HepG2 (cell line): ENCODE results near the gene SMKR1. TPM values are rescaled to one million over a fixed set of nuclear protein-coding genes. Genes with fewer than 3 reads are reported as not detected.

Source experiments
- ATAC-seq: fragments of 200-7000 bp; cut with Tn5 transposase; 3 replicates; pipeline ENCODE4 v1.9.1; 2020; ENCODE audit warnings: mild to moderate bottlenecking, moderate library complexity
- BruUV-seq: library from RNA; stranded (reverse); fragments of 400-500 nt; replicated peaks from 2 replicates; lab custom pipeline; 2021; lab: Mats Ljungman, UMichigan
- CTCF ChIA-PET: fragments of 300-600 bp; formaldehyde crosslinking; extraction: SDS; loops from one replicate; lab custom pipeline; 2021; ENCODE audit warnings: low total read pairs, inconsistent platforms, low intra/inter-chr PET ratio; lab: Yijun Ruan, JAX
- POLR2A ChIA-PET: fragments of 350-600 bp; sonication (Branson Sonifier 250); formaldehyde crosslinking; loops from one replicate; lab custom pipeline; 2020; ENCODE audit warnings: antibody characterized with exemption, inconsistent platforms; lab: Yijun Ruan, JAX
- DNase-seq: peaks from one replicate; pipeline ENCODE4 v3.0.0-alpha.2; 2015; ENCODE audit warnings: low spot score
- FAIRE-seq: peaks from 3 replicates; lab custom pipeline; 2011; peaks lifted over from hg19 to GRCh38; lab: Jason Lieb, UNC
- H2AFZ ChIP-seq: one replicate; pipeline ENCODE4 v1.6.1; 2011; ENCODE audit warnings: low read length, inconsistent platforms
- H3K27ac ChIP-seq: fragments of 300-600 bp; 3 replicates; pipeline ENCODE4 v1.8.0; 2011; ENCODE audit warnings: mixed run types, mild to moderate bottlenecking, mixed read lengths, low read length, inconsistent platforms; ENCODE audit not compliant: insufficient read depth; ENCODE audit errors: extremely low read length
- H3K27me3 ChIP-seq, 2 experiments: fragments of 200-600 bp in 1 of 2; 2 replicates in 1 of 2; 3 replicates in 1 of 2; pipeline versions ENCODE4 v1.6.0 to v1.8.0; 2011; ENCODE audit warnings: low read length in 2 of 2, mild to moderate bottlenecking in 2 of 2, moderate library complexity in 2 of 2, inconsistent platforms in 1 of 2; ENCODE audit not compliant: insufficient read depth in 2 of 2, control insufficient read depth in 1 of 2
- H3K36me3 ChIP-seq, 2 experiments: fragments of 200-600 bp in 1 of 2; replicated peaks in 1 of 2; 2 replicates in 1 of 2; 3 replicates in 1 of 2; pipeline versions ENCODE4 v1.5.1 to v1.8.0; 2011; ENCODE audit warnings: low read length in 2 of 2, inconsistent platforms in 1 of 2; ENCODE audit not compliant: insufficient read depth in 2 of 2, control insufficient read depth in 1 of 2
- H3K4me1 ChIP-seq: 2 replicates; pipeline ENCODE4 v1.5.1; 2012; ENCODE audit warnings: low read length, inconsistent platforms; ENCODE audit not compliant: insufficient read depth
- H3K4me2 ChIP-seq: 2 replicates; pipeline ENCODE4 v1.6.0; 2011; ENCODE audit warnings: low read depth, low read length, inconsistent platforms
- H3K4me3 ChIP-seq, 3 experiments: fragments of 200-600 bp in 1 of 3; sonication (generic), shearing (Covaris generic) in 1 of 3; replicated peaks in 1 of 3; 2 replicates each; pipeline ENCODE4 v1.5.1; 2011 to 2016; ENCODE audit warnings: low read length in 3 of 3, inconsistent platforms in 2 of 3, low read depth in 2 of 3, mild to moderate bottlenecking in 2 of 3, control low read depth in 1 of 3, mixed read lengths in 1 of 3; ENCODE audit not compliant: insufficient read depth in 1 of 3
- H3K79me2 ChIP-seq: one replicate; pipeline ENCODE4 v1.6.1; 2011; ENCODE audit warnings: low read length, inconsistent platforms; ENCODE audit not compliant: insufficient read depth
- H3K9ac ChIP-seq: 2 replicates; pipeline ENCODE4 v1.6.0; 2011; ENCODE audit warnings: mild to moderate bottlenecking, low read depth, low read length, inconsistent platforms; ENCODE audit not compliant: insufficient read depth
- H3K9me3 ChIP-seq: 2 replicates; pipeline ENCODE4 v1.5.1; 2012; ENCODE audit warnings: mild to moderate bottlenecking, low read length
- H4K20me1 ChIP-seq: 2 replicates; pipeline ENCODE4 v1.6.0; 2011; ENCODE audit warnings: inconsistent platforms, mild to moderate bottlenecking, low read length, moderate library complexity; ENCODE audit not compliant: insufficient read depth
- ATRX ChIP-seq: sonication (generic); formaldehyde crosslinking; IDR thresholded peaks from 2 replicates; pipeline ENCODE4 v1.4.0; 2020; ENCODE audit warnings: missing genetic modification reagents, borderline replicate concordance
- BCLAF1 ChIP-seq: fragments of 450-650 bp; IDR thresholded peaks from 2 replicates; pipeline ENCODE4 v1.6.1; 2017; ENCODE audit warnings: mild to moderate bottlenecking
- NONO ChIP-seq, 2 experiments: fragments of 450-650 bp in 1 of 2; sonication (generic) in 1 of 2; formaldehyde crosslinking in 1 of 2; IDR thresholded peaks in 1 of 2; conservative IDR thresholded peaks in 1 of 2; 2 replicates each; pipeline versions ENCODE4 v1.6.1 to v1.8.0; 2017 to 2022; ENCODE audit warnings: mild to moderate bottlenecking in 1 of 2, missing genetic modification reagents in 1 of 2, moderate library complexity in 1 of 2
- NR3C1 ChIP-seq: sonication (generic); formaldehyde crosslinking; IDR thresholded peaks from 2 replicates; pipeline ENCODE4 v1.4.0; 2020; ENCODE audit warnings: missing genetic modification reagents
- POGK ChIP-seq: sonication (generic); formaldehyde crosslinking; conservative IDR thresholded peaks from 2 replicates; pipeline ENCODE4 v1.8.0; 2022; ENCODE audit warnings: mild to moderate bottlenecking, moderate library complexity, missing genetic modification reagents
- PRMT3 ChIP-seq: sonication (generic); formaldehyde crosslinking; IDR thresholded peaks from 2 replicates; pipeline ENCODE4 v1.8.1; 2022; ENCODE audit warnings: low read depth, mild to moderate bottlenecking, moderate library complexity, missing genetic modification reagents, borderline replicate concordance
- PRPF4 ChIP-seq: fragments of 200-400 bp; formaldehyde crosslinking; IDR thresholded peaks from 2 replicates; pipeline ENCODE4 v1.6.1; 2016; ENCODE audit warnings: low read length, low read depth; ENCODE audit not compliant: poor library complexity, severe bottlenecking
- ZFP36 ChIP-seq: fragments of 150-350 bp; IDR thresholded peaks from 2 replicates; pipeline ENCODE4 v1.6.1; 2018; ENCODE audit warnings: borderline replicate concordance, low read length, low read depth; ENCODE audit not compliant: partially characterized antibody
- ZFYVE20 ChIP-seq: sonication (generic); formaldehyde crosslinking; IDR thresholded peaks from 2 replicates; pipeline ENCODE4 v1.8.0; 2023; ENCODE audit warnings: low read depth, mild to moderate bottlenecking, moderate library complexity, missing genetic modification reagents, borderline replicate concordance
- ZNF251 ChIP-seq: sonication (generic); formaldehyde crosslinking; IDR thresholded peaks from 2 replicates; pipeline ENCODE4 v1.9.0; 2021; ENCODE audit warnings: mild to moderate bottlenecking, missing genetic modification reagents
- ZNF670 ChIP-seq: sonication (generic); formaldehyde crosslinking; IDR thresholded peaks from 2 replicates; pipeline ENCODE4 v1.8.0; 2022; ENCODE audit warnings: mild to moderate bottlenecking, missing genetic modification reagents, borderline replicate concordance
- WGBS: methylation state at CpG from one replicate; pipeline ENCODE4 v1.1.6; 2017; ENCODE audit warnings: low lambda C conversion rate; 5-methylcytosine and 5-hydroxymethylcytosine counted together
- in situ Hi-C: cut with HindIII; loops from 2 replicates; pipeline ENCODE4 v1.10.0; 2017; ENCODE audit warnings: low pct_unique_long_range_greater_than_20kb; ENCODE audit not compliant: extremely low pct_ligation_motif_present
- intact Hi-C: fragments of 100-400 bp; cut with micrococcal nuclease; formaldehyde crosslinking; loops from one replicate; pipeline ENCODE4 v1.10.0; 2022; ENCODE audit not compliant: unreplicated experiment
- polyA plus RNA-seq, 8 experiments: library from polyadenylated mRNA; depleted of rRNA in 3 of 8; stranded (reverse) in 7 of 8; unstranded in 1 of 8; fragments of >200 nt; fragmentation: Illumina TruSeq in 4 of 8; extraction: Trizol in 4 of 8; gene quantifications; 2 replicates each; pipeline versions ENCODE4 v1.2.1 to v1.2.3, GENCODE V29; 2011 to 2016; ENCODE audit warnings: low read depth in 4 of 8, missing spikeins in 1 of 8, mixed read lengths in 1 of 8; ENCODE audit not compliant: insufficient read depth in 1 of 8
- total RNA-seq, 5 experiments: library from RNA; depleted of rRNA; stranded (reverse); fragments of >200 nt; fragmentation: Illumina TruSeq; extraction: Trizol; gene quantifications; 2 replicates each; pipeline ENCODE4 v1.2.3, GENCODE V29; 2016; ENCODE audit warnings: low read depth in 1 of 5
- TF ChIP-seq, protein P1 (sequence below): sonication (generic); formaldehyde crosslinking; IDR thresholded peaks from 2 replicates; pipeline ENCODE4 v1.9.0; 2021; ENCODE audit warnings: missing genetic modification reagents, mild to moderate bottlenecking, borderline replicate concordance

The SMKR1 gene
- total and polyA plus RNA-seq, 2 of the 13 experiments (the other 11 are each of a cell fraction or from before 2014, with no cell fraction given): 0.07 TPM; not detected in 1

DNA sequence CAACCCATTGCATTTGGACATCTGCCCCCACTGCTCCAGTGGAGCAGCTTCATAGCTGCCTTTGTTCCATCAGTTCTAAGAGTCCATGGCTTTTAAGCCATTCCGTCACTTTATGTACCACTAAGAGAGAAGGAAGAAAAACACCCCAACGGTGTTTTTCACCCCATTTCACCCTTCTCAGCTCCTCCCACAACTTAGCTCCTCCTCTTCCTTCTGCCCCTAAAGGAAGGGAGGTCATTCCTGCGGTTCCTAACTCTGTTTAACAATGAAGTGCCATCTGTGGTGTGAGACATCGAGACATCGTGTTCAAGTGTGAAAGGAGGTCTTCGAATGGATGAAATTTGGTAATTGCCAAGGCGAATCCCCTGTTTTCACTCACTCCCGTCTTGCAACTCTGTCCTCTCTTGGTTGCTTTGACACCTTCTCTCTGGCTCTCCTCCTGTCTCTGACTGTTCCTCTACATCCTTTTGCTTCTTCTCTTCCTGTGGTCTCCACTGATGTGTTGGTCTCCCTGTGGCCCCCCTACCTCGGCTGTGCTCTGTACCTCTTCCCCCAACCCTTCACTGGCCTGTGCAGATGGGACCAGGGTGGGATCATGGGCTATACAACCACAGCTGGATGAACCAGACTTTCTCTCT is 23.0 kb downstream of the SMKR1 start:
- in situ Hi-C loops: no loop called here
- no peak overlapping the region for H3K4me2 ChIP-seq
- H3K27ac ChIP-seq: no peak overlapping the region
- H3K79me2 ChIP-seq: no peaks in the 10 kb centered on the region
- WGBS: 31% methylated on average over 9 of the region's 9 CpGs
- no peaks in the 10 kb centered on the region for H3K36me3 ChIP-seq
- DNase-seq (no peak), FAIRE-seq (no peak), ATAC-seq (no peak)
- no peaks in the 10 kb centered on the region for H4K20me1 ChIP-seq
- no peak overlapping the region for H3K4me3 ChIP-seq
- H3K9me3 ChIP-seq: no peaks in the 10 kb centered on the region
- POLR2A ChIA-PET: no interaction called here
- H3K4me1 ChIP-seq: 0 out of 2 replicates have a peak, but pooled peaks cover 1% of the 10 kb centered on the region
- no TSS peak for BruUV-seq
- CTCF ChIA-PET: no interaction called here
- TF ChIP-seq, protein P1, sequence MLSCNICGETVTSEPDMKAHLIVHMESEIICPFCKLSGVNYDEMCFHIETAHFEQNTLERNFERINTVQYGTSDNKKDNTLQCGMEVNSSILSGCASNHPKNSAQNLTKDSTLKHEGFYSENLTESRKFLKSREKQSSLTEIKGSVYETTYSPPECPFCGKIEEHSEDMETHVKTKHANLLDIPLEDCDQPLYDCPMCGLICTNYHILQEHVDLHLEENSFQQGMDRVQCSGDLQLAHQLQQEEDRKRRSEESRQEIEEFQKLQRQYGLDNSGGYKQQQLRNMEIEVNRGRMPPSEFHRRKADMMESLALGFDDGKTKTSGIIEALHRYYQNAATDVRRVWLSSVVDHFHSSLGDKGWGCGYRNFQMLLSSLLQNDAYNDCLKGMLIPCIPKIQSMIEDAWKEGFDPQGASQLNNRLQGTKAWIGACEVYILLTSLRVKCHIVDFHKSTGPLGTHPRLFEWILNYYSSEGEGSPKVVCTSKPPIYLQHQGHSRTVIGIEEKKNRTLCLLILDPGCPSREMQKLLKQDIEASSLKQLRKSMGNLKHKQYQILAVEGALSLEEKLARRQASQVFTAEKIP (CRISPR knock-in tag): no peak
- TF ChIP-seq POGK (CRISPR knock-in tag): no peak
- no peak for TF ChIP-seq ZFP36
- no peak for TF ChIP-seq NONO (IDR thresholded peaks at IDR 0.05)
- TF ChIP-seq NONO (CRISPR knock-in tag; conservative IDR thresholded peaks at IDR 0.05): no peak
- TF ChIP-seq ZFYVE20: no peak
- TF ChIP-seq PRMT3 (CRISPR knock-in tag): no peak
- TF ChIP-seq BCLAF1: no peak
- no peak for TF ChIP-seq NR3C1 (CRISPR knock-in tag)
- TF ChIP-seq PRPF4: no peak
- no peak for TF ChIP-seq ZNF251 (CRISPR knock-in tag)
- TF ChIP-seq ATRX (CRISPR knock-in tag): no peak
- no peak for TF ChIP-seq ZNF670 (CRISPR knock-in tag)
- H3K9ac ChIP-seq: no peak overlapping the region
- intact Hi-C loops: no loop called here
- H3K27me3 ChIP-seq: peaks cover 0 to 19% of the 10 kb centered on the region in 2 experiments; a peak in 1 of 5 replicates
- H2AFZ ChIP-seq: peak overlapping the region; percentile 5
